BE2C (cell line): Measurements from ENCODE around the gene KRTAP10-1.

Source experiments
- DNase-seq: peaks from one replicate; pipeline ENCODE4 v3.0.0-alpha.2; 2020
- H3K27me3 ChIP-seq: fragments of 250-450 bp; sonication (Bioruptor Pico); 2 replicates; pipeline ENCODE4 v1.5.1; 2020; ENCODE audit warnings: mild to moderate bottlenecking
- H3K36me3 ChIP-seq: fragments of 250-450 bp; sonication (Bioruptor Pico); 2 replicates; pipeline ENCODE4 v1.5.1; 2020; ENCODE audit warnings: mild to moderate bottlenecking
- H3K4me1 ChIP-seq: fragments of 250-450 bp; sonication (Bioruptor Pico); 2 replicates; pipeline ENCODE4 v1.5.1; 2020
- H3K4me3 ChIP-seq: 2 replicates; pipeline ENCODE4 v1.5.1; 2011; ENCODE audit warnings: low read depth, low read length
- H3K9me3 ChIP-seq: fragments of 250-450 bp; sonication (Bioruptor Pico); 2 replicates; pipeline ENCODE4 v1.5.1; 2020
- TF ChIP-seq, protein P1 (sequence below): IDR thresholded peaks from 2 replicates; pipeline ENCODE4 v1.5.1; 2012; ENCODE audit warnings: mild to moderate bottlenecking, low read depth, low read length

The KRTAP10-1 gene

GRCh38 chr21:44532712-44533111 is 7.3 kb downstream of the KRTAP10-1 start:
- Histone ChIP-seq H3K4me3 (no peak overlapping the region), H3K4me1 (no peaks in the 10 kb centered on the region), H3K9me3 (no peaks in the 10 kb centered on the region), H3K27me3 (peaks cover 6% of the 10 kb centered on the region), H3K36me3 (no peaks in the 10 kb centered on the region)
- TF ChIP-seq, protein P1, sequence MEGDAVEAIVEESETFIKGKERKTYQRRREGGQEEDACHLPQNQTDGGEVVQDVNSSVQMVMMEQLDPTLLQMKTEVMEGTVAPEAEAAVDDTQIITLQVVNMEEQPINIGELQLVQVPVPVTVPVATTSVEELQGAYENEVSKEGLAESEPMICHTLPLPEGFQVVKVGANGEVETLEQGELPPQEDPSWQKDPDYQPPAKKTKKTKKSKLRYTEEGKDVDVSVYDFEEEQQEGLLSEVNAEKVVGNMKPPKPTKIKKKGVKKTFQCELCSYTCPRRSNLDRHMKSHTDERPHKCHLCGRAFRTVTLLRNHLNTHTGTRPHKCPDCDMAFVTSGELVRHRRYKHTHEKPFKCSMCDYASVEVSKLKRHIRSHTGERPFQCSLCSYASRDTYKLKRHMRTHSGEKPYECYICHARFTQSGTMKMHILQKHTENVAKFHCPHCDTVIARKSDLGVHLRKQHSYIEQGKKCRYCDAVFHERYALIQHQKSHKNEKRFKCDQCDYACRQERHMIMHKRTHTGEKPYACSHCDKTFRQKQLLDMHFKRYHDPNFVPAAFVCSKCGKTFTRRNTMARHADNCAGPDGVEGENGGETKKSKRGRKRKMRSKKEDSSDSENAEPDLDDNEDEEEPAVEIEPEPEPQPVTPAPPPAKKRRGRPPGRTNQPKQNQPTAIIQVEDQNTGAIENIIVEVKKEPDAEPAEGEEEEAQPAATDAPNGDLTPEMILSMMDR = no peak
- DNase-seq = peak; percentile 3

GRCh38 chr21:44531606-44532564 is 8.1 kb downstream of the KRTAP10-1 start:
- H3K36me3 ChIP-seq = no peaks in the 10 kb centered on the region
- H3K27me3 ChIP-seq = peaks cover 4% of the 10 kb centered on the region; the same call in 1 of the 2 replicates
- no peak overlapping the region for H3K4me3 ChIP-seq
- DNase-seq = peak; percentile 4
- TF ChIP-seq, protein P1 = no peak
- H3K4me1 ChIP-seq = no peaks in the 10 kb centered on the region
- no peaks in the 10 kb centered on the region for H3K9me3 ChIP-seq

- Histone ChIP-seq H3K27me3 (peaks cover 4% of the 10 kb centered on the region; the same call in 1 of the 2 replicates), H3K9me3 (no peaks in the 10 kb centered on the region), H3K36me3 (no peaks in the 10 kb centered on the region), H3K4me1 (no peaks in the 10 kb centered on the region), H3K4me3 (no peak overlapping the region)
- TF ChIP-seq, protein P1 = no peak
- DNase-seq = peak; percentile 3
Observed at GRCh38 chr21:44530903-44531605, 8.9 kb downstream of the KRTAP10-1 start.

GRCh38 chr21:44530221-44530902 is 9.6 kb downstream of the KRTAP10-1 start:
- peaks cover 4% of the 10 kb centered on the region; the same call in 1 of the 2 replicates for H3K27me3 ChIP-seq
- DNase-seq = no peak

GRCh38 chr21:44529503-44530125 is 10.4 kb downstream of the KRTAP10-1 start:
- H3K27me3 ChIP-seq = peaks cover 4% of the 10 kb centered on the region; the same call in 1 of the 2 replicates
- DNase-seq = no peak
- H3K4me3 ChIP-seq = no peak overlapping the region
- H3K9me3 ChIP-seq = peaks cover under 1% of the 10 kb centered on the region; the same call in 1 of the 2 replicates
- H3K36me3 ChIP-seq = no peaks in the 10 kb centered on the region
- TF ChIP-seq, protein P1 = no peak
- no peaks in the 10 kb centered on the region for H3K4me1 ChIP-seq

More at GRCh38 chr21:44530221-44530902, 9.6 kb downstream of the KRTAP10-1 start:
- H3K9me3 ChIP-seq = no peaks in the 10 kb centered on the region
- TF ChIP-seq, protein P1 = no peak
- no peaks in the 10 kb centered on the region for H3K36me3 ChIP-seq
- H3K4me1 ChIP-seq = no peaks in the 10 kb centered on the region
- H3K4me3 ChIP-seq = no peak overlapping the region
